ENCODE measurements around the gene AGAP1.

DNA sequence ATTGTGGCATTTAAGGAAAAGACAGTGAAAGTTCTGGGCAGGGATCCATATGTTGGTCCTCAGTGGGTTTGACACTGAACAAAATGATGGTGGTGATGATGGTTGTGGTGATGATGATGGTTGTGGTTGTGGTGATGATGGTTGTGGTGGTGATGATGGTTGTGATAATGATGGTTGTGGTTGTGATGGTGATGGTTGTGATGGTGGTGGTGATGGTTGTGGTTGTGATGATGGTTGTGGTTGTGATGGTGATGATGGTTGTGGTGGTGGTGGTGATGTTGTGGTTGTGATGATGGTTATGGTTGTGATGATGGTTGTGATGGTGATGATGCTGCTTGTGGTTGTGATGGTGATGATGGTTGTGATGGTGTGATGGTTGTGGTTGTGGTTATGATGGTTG, 308.7 kb downstream of the AGAP1 start:
- TF ChIP-seq, protein P1, sequence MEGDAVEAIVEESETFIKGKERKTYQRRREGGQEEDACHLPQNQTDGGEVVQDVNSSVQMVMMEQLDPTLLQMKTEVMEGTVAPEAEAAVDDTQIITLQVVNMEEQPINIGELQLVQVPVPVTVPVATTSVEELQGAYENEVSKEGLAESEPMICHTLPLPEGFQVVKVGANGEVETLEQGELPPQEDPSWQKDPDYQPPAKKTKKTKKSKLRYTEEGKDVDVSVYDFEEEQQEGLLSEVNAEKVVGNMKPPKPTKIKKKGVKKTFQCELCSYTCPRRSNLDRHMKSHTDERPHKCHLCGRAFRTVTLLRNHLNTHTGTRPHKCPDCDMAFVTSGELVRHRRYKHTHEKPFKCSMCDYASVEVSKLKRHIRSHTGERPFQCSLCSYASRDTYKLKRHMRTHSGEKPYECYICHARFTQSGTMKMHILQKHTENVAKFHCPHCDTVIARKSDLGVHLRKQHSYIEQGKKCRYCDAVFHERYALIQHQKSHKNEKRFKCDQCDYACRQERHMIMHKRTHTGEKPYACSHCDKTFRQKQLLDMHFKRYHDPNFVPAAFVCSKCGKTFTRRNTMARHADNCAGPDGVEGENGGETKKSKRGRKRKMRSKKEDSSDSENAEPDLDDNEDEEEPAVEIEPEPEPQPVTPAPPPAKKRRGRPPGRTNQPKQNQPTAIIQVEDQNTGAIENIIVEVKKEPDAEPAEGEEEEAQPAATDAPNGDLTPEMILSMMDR (IDR thresholded peaks at IDR 0.05): peak in 1 of 3 donors; percentile 26
- TF ChIP-seq POLR2A (IDR thresholded peaks at IDR 0.05): no peak
